ENCODE data around the gene KCNJ12. TPM values are rescaled to one million over a fixed set of nuclear protein-coding genes. Genes with fewer than 3 reads are reported as not detected.

KCNJ12 gene
- total RNA-seq, 2 experiments from 2014 or later: 0.11 TPM; not detected in 1

- no peaks in the 10 kb centered on the region for H3K36me3 Mint-ChIP-seq (ENCODE audit: low read depth)
- peaks cover 1% of the 10 kb centered on the region for H3K4me1 Mint-ChIP-seq (ENCODE audit: low read depth)
- intact Hi-C loops (cut with DNase I, micrococcal nuclease): no loop called here
- H3K4me1 ChIP-seq (ENCODE audit: insufficient read depth, low read length): no peaks in the 10 kb centered on the region
- CTCF ChIA-PET: interaction anchor here (1.1 kb wide), 1 partner anchor 19 kb away, joined by 3 read pairs; no protein-coding TSS in a partner anchor
- no peak overlapping the region for H3K4me3 ChIP-seq (ENCODE audit: low read length)
- ATAC-seq (ENCODE audit: poor library complexity) (no peak), DNase-seq (no peak)
- no peaks in the 10 kb centered on the region for H3K9me3 Mint-ChIP-seq
- peaks cover 24% of the 10 kb centered on the region for H3K27me3 Mint-ChIP-seq
- peaks cover 0 to 3% of the 10 kb centered on the region in 2 experiments for H3K9me3 ChIP-seq (ENCODE audit: control insufficient read depth in 1 of 2, insufficient read depth in 1 of 2, low read length in 2 of 2)
- no peak overlapping the region for H3K4me3 Mint-ChIP-seq
- POLR2A ChIA-PET: no interaction called here
- peaks cover 9 to 13% of the 10 kb centered on the region in 2 experiments for H3K27me3 ChIP-seq (ENCODE audit: control insufficient read depth in 1 of 2, insufficient read depth in 2 of 2, low read length in 2 of 2)
- H3K27ac ChIP-seq (ENCODE audit: low read depth in 1 of 2, low read length in 2 of 2): no peak overlapping the region
- no peak overlapping the region for H3K27ac Mint-ChIP-seq
- H3K36me3 ChIP-seq (ENCODE audit: insufficient read depth, low read length): no peaks in the 10 kb centered on the region
- no peak for TF ChIP-seq CTCF (IDR thresholded peaks at IDR 0.05)
These were observed 5.7 kb upstream of the KCNJ12 start for GRCh38 chr17:21370430-21370829.

DNA sequence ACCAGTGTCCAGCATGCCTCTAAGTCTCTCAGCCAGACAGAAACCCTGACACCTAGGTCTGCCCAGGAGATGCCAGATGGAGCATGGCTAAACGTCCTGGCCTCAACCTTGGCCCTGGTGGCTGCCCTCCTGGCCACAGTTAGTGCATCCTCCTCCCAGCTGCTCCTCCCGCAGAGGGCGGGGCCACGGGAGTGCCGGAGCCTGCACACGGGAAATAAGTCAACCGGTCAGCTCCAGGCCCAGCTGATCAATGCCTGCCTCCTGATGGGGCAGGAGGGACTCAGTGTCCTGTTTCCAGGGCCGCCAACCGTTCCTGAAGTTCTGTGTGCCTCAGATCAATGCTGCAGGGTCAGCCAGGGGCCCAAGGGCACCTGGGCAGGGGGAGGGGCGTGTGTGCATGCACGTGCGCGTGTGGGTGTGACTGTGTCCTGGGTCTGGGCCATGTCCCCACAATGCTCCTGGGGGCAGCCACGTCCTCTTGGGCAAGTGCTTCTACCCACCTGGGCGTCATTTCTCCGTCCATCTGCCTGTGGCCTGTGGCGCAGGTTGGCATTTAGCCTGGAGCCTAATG, 4.6 kb upstream of the KCNJ12 start:
- H3K4me1 Mint-ChIP-seq (ENCODE audit: low read depth): peaks cover 5% of the 10 kb centered on the region
- no peak for DNase-seq
- TF ChIP-seq CTCF (IDR thresholded peaks at IDR 0.05): no peak
- H3K4me3 Mint-ChIP-seq: no peak overlapping the region
- no peak for ATAC-seq (ENCODE audit: poor library complexity)
- intact Hi-C loops (cut with DNase I, micrococcal nuclease): no loop called here
- peaks cover 32% of the 10 kb centered on the region for H3K27me3 Mint-ChIP-seq
- no peaks in the 10 kb centered on the region for H3K36me3 ChIP-seq (ENCODE audit: insufficient read depth, low read length)
- peaks cover 0 to 3% of the 10 kb centered on the region in 2 experiments for H3K9me3 ChIP-seq (ENCODE audit: control insufficient read depth in 1 of 2, insufficient read depth in 1 of 2, low read length in 2 of 2)
- ChIA-PET POLR2A (no interaction called here), CTCF (interaction anchor here (1.1 kb wide), 1 partner anchor 18 kb away, joined by 3 read pairs; no protein-coding TSS in a partner anchor)
- H3K9me3 Mint-ChIP-seq: no peaks in the 10 kb centered on the region
- H3K4me3 ChIP-seq (ENCODE audit: low read length): no peak overlapping the region
- no peaks in the 10 kb centered on the region for H3K4me1 ChIP-seq (ENCODE audit: insufficient read depth, low read length)
- H3K27ac Mint-ChIP-seq: no peak overlapping the region
- peaks cover 13 to 18% of the 10 kb centered on the region in 2 experiments for H3K27me3 ChIP-seq (ENCODE audit: control insufficient read depth in 1 of 2, insufficient read depth in 2 of 2, low read length in 2 of 2)
- H3K36me3 Mint-ChIP-seq (ENCODE audit: low read depth): no peaks in the 10 kb centered on the region
- H3K27ac ChIP-seq (ENCODE audit: low read depth in 1 of 2, low read length in 2 of 2): no peak overlapping the region

GRCh38 chr17:21372256-21372954, 3.8 kb upstream of the KCNJ12 start:
- peaks cover 5% of the 10 kb centered on the region for H3K4me1 ChIP-seq (ENCODE audit: insufficient read depth, low read length)
- DNase-seq: no peak
- H3K27ac ChIP-seq (ENCODE audit: low read depth in 1 of 2, low read length in 2 of 2): no peak overlapping the region
- peaks cover 5% of the 10 kb centered on the region for H3K4me1 Mint-ChIP-seq (ENCODE audit: low read depth)
- H3K27ac Mint-ChIP-seq: no peak overlapping the region
- no peak overlapping the region for H3K4me3 ChIP-seq (ENCODE audit: low read length)
- H3K36me3 Mint-ChIP-seq (ENCODE audit: low read depth): no peaks in the 10 kb centered on the region
- no peak overlapping the region for H3K4me3 Mint-ChIP-seq
- H3K9me3 Mint-ChIP-seq: no peaks in the 10 kb centered on the region
- H3K36me3 ChIP-seq (ENCODE audit: insufficient read depth, low read length): no peaks in the 10 kb centered on the region
- no peak for TF ChIP-seq CTCF (IDR thresholded peaks at IDR 0.05)
- peaks cover 36% of the 10 kb centered on the region for H3K27me3 Mint-ChIP-seq
- H3K9me3 ChIP-seq (ENCODE audit: control insufficient read depth in 1 of 2, insufficient read depth in 1 of 2, low read length in 2 of 2): peaks cover 0 to 9% of the 10 kb centered on the region in 2 experiments
- intact Hi-C loops (cut with DNase I, micrococcal nuclease): no loop called here
- ATAC-seq (ENCODE audit: poor library complexity): no peak
- CTCF ChIA-PET: interaction anchor here (0.7 kb wide), 1 partner anchor 8 kb away, joined by 3 read pairs; no protein-coding TSS in a partner anchor
- POLR2A ChIA-PET: no interaction called here
- peaks cover 18 to 24% of the 10 kb centered on the region in 2 experiments for H3K27me3 ChIP-seq (ENCODE audit: control insufficient read depth in 1 of 2, insufficient read depth in 2 of 2, low read length in 2 of 2)
